AG04449 (cell line): ENCODE results near the gene DYNLT4.

Experiments
- CTCF ChIA-PET: fragments of 350-600 bp; formaldehyde crosslinking; extraction: SDS; loops from one replicate; lab custom pipeline; 2021; ENCODE audit warnings: antibody characterized with exemption; lab: Yijun Ruan, JAX
- POLR2A ChIA-PET: fragments of 400-600, 350-600 bp; formaldehyde crosslinking; extraction: SDS; loops from one replicate; lab custom pipeline; 2020; ENCODE audit warnings: antibody characterized with exemption, inconsistent platforms; lab: Yijun Ruan, JAX
- DNase-seq: peaks from one replicate; pipeline ENCODE4 v3.0.0-alpha.2; 2010; ENCODE audit warnings: low read depth, low spot score
- H3K4me3 ChIP-seq: 2 replicates; pipeline ENCODE4 v1.5.1; 2011; ENCODE audit warnings: low read depth, mild to moderate bottlenecking, control low read depth, low read length
- CTCF ChIP-seq: IDR thresholded peaks from one replicate; pipeline ENCODE4 v1.5.1; 2011; ENCODE audit warnings: mild to moderate bottlenecking, moderate library complexity, low read length, control low read depth, inconsistent platforms; ENCODE audit not compliant: insufficient read depth; ENCODE audit errors: missing control alignments

DYNLT4 gene

GRCh38 chr1:44787506-44787905 lies 19.6 kb downstream of the DYNLT4 start:
- POLR2A ChIA-PET: no interaction called here
- CTCF ChIA-PET: interaction anchor here (1.0 to 6.4 kb wide), 9 partner anchors 10 to 224 kb away, joined by 3 to 40 read pairs (median 5); partner anchors contain the start of genes HECTD3, PLK3, RNU5D-1 and RPS8
- DNase-seq: no peak
- no peak overlapping the region for H3K4me3 ChIP-seq
- no peak for TF ChIP-seq CTCF

GRCh38 chr1:44786841-44787426 lies 20.2 kb downstream of the DYNLT4 start:
- ChIA-PET POLR2A (interaction anchor here (0.8 to 1.2 kb wide), 3 partner anchors 11 to 32 kb away, joined by 4 to 7 read pairs (median 7); partner anchors contain the start of gene PLK3), CTCF (interaction anchor here (0.7 to 6.4 kb wide), 11 partner anchors 9 to 513 kb away, joined by 3 to 40 read pairs (median 6); partner anchors contain the start of genes HECTD3, PLK3, RNU5D-1 and RPS8)
- no peak for TF ChIP-seq CTCF
- no peak overlapping the region for H3K4me3 ChIP-seq
- DNase-seq: no peak

GRCh38 chr1:44786138-44786840 lies 20.9 kb downstream of the DYNLT4 start:
- ChIA-PET POLR2A (interaction anchor here (0.8 to 1.5 kb wide), 4 partner anchors 10 to 32 kb away, joined by 4 to 7 read pairs (median 6); partner anchors contain the start of genes PLK3 and RPS8), CTCF (interaction anchor here (0.7 to 6.4 kb wide), 15 partner anchors 7 to 514 kb away, joined by 3 to 40 read pairs (median 6); partner anchors contain the start of genes BTBD19, HECTD3, PLK3 and RNU5D-1)
- H3K4me3 ChIP-seq: peak overlapping the region; percentile 50
- DNase-seq: no peak
- TF ChIP-seq CTCF: peak; percentile 96

- DNase-seq: no peak
- H3K4me3 ChIP-seq: peak overlapping the region; percentile 50
- POLR2A ChIA-PET: interaction anchor here (1.2 to 2.4 kb wide), 4 partner anchors 10 to 34 kb away, joined by 4 to 7 read pairs (median 6); partner anchors contain the start of genes PLK3 and RPS8
These were observed 21.5 kb downstream of the DYNLT4 start for GRCh38 chr1:44785501-44786137.

GRCh38 chr1:44785029-44785380 lies 22.1 kb downstream of the DYNLT4 start:
- H3K4me3 ChIP-seq: no peak overlapping the region
- POLR2A ChIA-PET: interaction anchor here (1.5 to 2.4 kb wide), 2 partner anchors 9 to 34 kb away, joined by 5 to 7 read pairs; partner anchors contain the start of gene RPS8

More at GRCh38 chr1:44785501-44786137, 21.5 kb downstream of the DYNLT4 start:
- CTCF ChIA-PET: interaction anchor here (1.0 to 6.4 kb wide), 9 partner anchors 8 to 233 kb away, joined by 3 to 40 read pairs (median 8); partner anchors contain the start of genes BTBD19, PLK3 and RPS8
- no peak for TF ChIP-seq CTCF

More at GRCh38 chr1:44785029-44785380, 22.1 kb downstream of the DYNLT4 start:
- TF ChIP-seq CTCF: no peak
- CTCF ChIA-PET: interaction anchor here (0.9 to 6.4 kb wide), 10 partner anchors 9 to 229 kb away, joined by 3 to 40 read pairs (median 8); partner anchors contain the start of genes BTBD19, PLK3 and RPS8
- DNase-seq: no peak
